Liver (tissue), 9 donors: ENCODE measurements around the gene FADS2. TPM values are rescaled to one million over a fixed set of nuclear protein-coding genes. Genes with fewer than 3 reads are reported as not detected.

Experiments used
- DNase-seq: peaks from one replicate; pipeline ENCODE4 v3.0.0-alpha.2; 2017; ENCODE audit warnings: low spot score
- H3K27ac ChIP-seq, 2 donors: one replicate each; pipeline ENCODE4 v1.7.0; 2013; ENCODE audit warnings: inconsistent platforms in 2 of 2, low read length in 2 of 2, control low read depth in 1 of 2, low read depth in 1 of 2, mild to moderate bottlenecking in 1 of 2
- H3K27me3 ChIP-seq, 4 donors: one replicate each; pipeline versions ENCODE4 v1.6.1 to v1.7.0; 2013; ENCODE audit warnings: low read length in 3 of 4, inconsistent platforms in 1 of 4, mild to moderate bottlenecking in 1 of 4, moderate library complexity in 1 of 4; ENCODE audit not compliant: control insufficient read depth in 4 of 4, insufficient read depth in 4 of 4
- H3K36me3 ChIP-seq, 4 donors: one replicate each; pipeline versions ENCODE4 v1.6.1 to v1.7.0; 2013; ENCODE audit warnings: low read length in 3 of 4, mild to moderate bottlenecking in 3 of 4, low read depth in 1 of 4, moderate library complexity in 1 of 4; ENCODE audit not compliant: control insufficient read depth in 4 of 4, insufficient read depth in 3 of 4
- H3K4me1 ChIP-seq, 4 donors: one replicate each; pipeline versions ENCODE4 v1.6.1 to v1.7.0; 2013; ENCODE audit warnings: low read length in 3 of 4, mild to moderate bottlenecking in 3 of 4, moderate library complexity in 1 of 4; ENCODE audit not compliant: control insufficient read depth in 4 of 4, insufficient read depth in 4 of 4
- H3K4me3 ChIP-seq, 3 donors: one replicate each; pipeline versions ENCODE4 v1.6.1 to v1.7.0; 2013; ENCODE audit warnings: low read length in 3 of 3, control low read depth in 1 of 3, low read depth in 1 of 3, mild to moderate bottlenecking in 1 of 3
- H3K9ac ChIP-seq, 2 donors: one replicate each; pipeline ENCODE4 v1.7.0; 2013; ENCODE audit warnings: low read length in 2 of 2, mild to moderate bottlenecking in 2 of 2, moderate library complexity in 2 of 2, control low read depth in 1 of 2, low read depth in 1 of 2
- H3K9me3 ChIP-seq, 4 donors: one replicate each; pipeline versions ENCODE4 v1.6.1 to v1.7.0; 2013; ENCODE audit warnings: low read length in 3 of 4; ENCODE audit not compliant: control insufficient read depth in 4 of 4
- JUND ChIP-seq, 2 donors: IDR thresholded peaks; 2 replicates each; pipeline ENCODE4 v1.6.1; 2016; ENCODE audit warnings: antibody characterized with exemption in 2 of 2
- RXRA ChIP-seq, 2 donors: IDR thresholded peaks; 2 replicates each; pipeline ENCODE4 v1.6.1; 2017 to 2018; ENCODE audit warnings: antibody characterized with exemption in 2 of 2, mild to moderate bottlenecking in 1 of 2
- SP1 ChIP-seq: IDR thresholded peaks from 2 replicates; pipeline ENCODE4 v1.6.1; 2018; ENCODE audit warnings: antibody characterized with exemption, mild to moderate bottlenecking
- YY1 ChIP-seq: IDR thresholded peaks from 2 replicates; pipeline ENCODE4 v1.6.1; 2016; ENCODE audit warnings: antibody characterized with exemption, mild to moderate bottlenecking
- WGBS: extraction: QIAGEN DNeasy Blood & Tissue Kit; methylation state at CpG from one replicate; pipeline ENCODE4 v1.1.7; 2013; 5-methylcytosine and 5-hydroxymethylcytosine counted together
- polyA plus RNA-seq, 2 donors: library from polyadenylated mRNA; stranded (reverse) in 1 of 2; unstranded in 1 of 2; fragments of 200-250 nt in 1 of 2; fragments of >200 nt in 1 of 2; fragmentation: Nextera tagmentation in 1 of 2; extraction: Ambion mirVana in 1 of 2; gene quantifications; one replicate each; pipeline versions ENCODE4 v1.2.1 to v1.2.3, GENCODE V29; 2013 to 2015
- total RNA-seq, 2 donors: library from RNA; depleted of rRNA; stranded (reverse); fragments of >200 nt; gene quantifications; one replicate each; pipeline ENCODE4 v1.2.3, GENCODE V29; 2014
- TF ChIP-seq, protein P1 (sequence below): IDR thresholded peaks from 2 replicates; pipeline ENCODE4 v1.6.1; 2016; ENCODE audit warnings: antibody characterized with exemption
- TF ChIP-seq, protein P2 (sequence below): fragments of 150-350 bp; IDR thresholded peaks from 2 replicates; pipeline ENCODE4 v1.5.1; 2017; ENCODE audit warnings: improper control_type of control experiment, low read depth, low read length; ENCODE audit not compliant: missing input control
- TF ChIP-seq, protein P3 (sequence below): IDR thresholded peaks from 2 replicates; pipeline ENCODE4 v1.6.1; 2016; ENCODE audit warnings: antibody characterized with exemption
- TF ChIP-seq, protein P4 (sequence below): IDR thresholded peaks from 2 replicates; pipeline ENCODE4 v1.6.1; 2016; ENCODE audit warnings: antibody characterized with exemption
- TF ChIP-seq, protein P5 (sequence below): IDR thresholded peaks from 2 replicates; pipeline ENCODE4 v1.6.1; 2016; ENCODE audit warnings: antibody characterized with exemption, mild to moderate bottlenecking
- donor health status: healthy.
- donor health status: healthy.
- donor health status: healthy.
- donor health status: healthy.
- donor health status: healthy.

FADS2 gene
- total and polyA plus RNA-seq, 4 donors = 2.8 to 281 (median 84.9) TPM

DNA sequence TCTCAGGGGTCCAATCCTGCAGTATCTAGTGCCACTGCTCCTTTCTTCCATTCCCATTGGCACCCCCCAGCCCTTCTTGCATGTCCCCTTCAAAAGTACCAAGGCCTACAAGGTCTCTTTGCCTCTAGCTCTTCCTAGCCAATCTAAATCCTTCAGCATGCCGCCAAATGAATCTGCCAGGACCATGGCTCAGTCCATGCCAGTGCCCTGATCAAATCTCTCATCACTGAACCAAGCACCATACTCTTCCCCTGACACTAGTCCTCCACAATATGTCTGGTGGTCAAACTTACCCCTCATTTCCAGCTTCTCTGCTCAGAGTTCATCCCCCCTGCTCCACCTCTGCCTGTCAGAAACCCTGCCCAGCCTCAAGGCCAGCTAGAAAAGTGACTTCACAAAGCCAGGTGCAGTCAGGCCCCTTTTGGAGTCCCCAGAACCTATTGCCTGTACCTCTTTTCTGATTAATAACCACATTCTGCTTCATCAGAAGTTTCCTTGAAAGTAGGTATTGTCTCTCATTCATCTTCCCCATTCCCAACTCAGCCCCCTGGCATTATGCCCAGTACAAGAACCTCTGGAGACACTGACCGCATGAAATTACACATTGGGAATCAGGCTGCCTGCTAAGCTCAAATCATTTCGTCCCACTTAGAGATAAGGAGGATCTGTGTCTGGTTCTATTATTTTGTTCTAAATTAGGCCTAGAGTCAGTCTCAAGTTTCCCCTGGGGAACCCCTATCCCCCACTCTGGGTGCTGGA lies 24.0 kb upstream of the FADS2 start:
- WGBS = 86% methylated on average over 3 of the region's 3 CpGs
- Histone ChIP-seq H3K27ac (no peak overlapping the region), H3K36me3 (peaks cover 3 to 58% (median 23%) of the 10 kb centered on the region in 4 donors)

DNA sequence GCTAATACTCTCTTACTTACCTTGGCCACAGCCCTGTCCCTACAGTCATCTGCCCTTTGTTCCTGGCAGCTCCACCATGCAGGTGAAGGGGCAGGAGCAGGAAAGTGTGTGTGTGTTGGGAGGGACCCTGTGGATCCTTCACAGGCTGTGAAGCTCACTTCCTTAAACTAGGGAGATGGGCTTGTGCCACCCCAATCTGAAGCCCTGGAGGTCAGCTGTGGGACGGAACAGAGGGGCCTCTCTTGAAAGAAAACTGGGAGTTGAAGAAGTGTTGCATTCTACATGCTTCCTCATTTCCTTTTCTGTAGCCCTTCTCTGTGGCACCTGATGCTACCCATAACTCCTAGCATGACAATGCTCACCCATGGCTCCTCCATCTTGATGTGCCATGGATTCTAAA lies 23.0 kb upstream of the FADS2 start:
- 94% methylated on average over 1 of the region's 1 CpG for WGBS
- H3K36me3 ChIP-seq = peaks cover 4 to 67% (median 29%) of the 10 kb centered on the region in 4 donors

More for the DNA sequence above, 24.0 kb upstream of the FADS2 start:
- Histone ChIP-seq H3K9ac (no peak overlapping the region), H3K27me3 (no peaks in the 10 kb centered on the region), H3K9me3 (no peaks in the 10 kb centered on the region), H3K4me1 (no peaks in the 10 kb centered on the region), H3K4me3 (no peak overlapping the region)
- TF ChIP-seq, protein P1, sequence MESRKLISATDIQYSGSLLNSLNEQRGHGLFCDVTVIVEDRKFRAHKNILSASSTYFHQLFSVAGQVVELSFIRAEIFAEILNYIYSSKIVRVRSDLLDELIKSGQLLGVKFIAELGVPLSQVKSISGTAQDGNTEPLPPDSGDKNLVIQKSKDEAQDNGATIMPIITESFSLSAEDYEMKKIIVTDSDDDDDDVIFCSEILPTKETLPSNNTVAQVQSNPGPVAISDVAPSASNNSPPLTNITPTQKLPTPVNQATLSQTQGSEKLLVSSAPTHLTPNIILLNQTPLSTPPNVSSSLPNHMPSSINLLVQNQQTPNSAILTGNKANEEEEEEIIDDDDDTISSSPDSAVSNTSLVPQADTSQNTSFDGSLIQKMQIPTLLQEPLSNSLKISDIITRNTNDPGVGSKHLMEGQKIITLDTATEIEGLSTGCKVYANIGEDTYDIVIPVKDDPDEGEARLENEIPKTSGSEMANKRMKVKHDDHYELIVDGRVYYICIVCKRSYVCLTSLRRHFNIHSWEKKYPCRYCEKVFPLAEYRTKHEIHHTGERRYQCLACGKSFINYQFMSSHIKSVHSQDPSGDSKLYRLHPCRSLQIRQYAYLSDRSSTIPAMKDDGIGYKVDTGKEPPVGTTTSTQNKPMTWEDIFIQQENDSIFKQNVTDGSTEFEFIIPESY = no peak
- TF ChIP-seq, protein P2, sequence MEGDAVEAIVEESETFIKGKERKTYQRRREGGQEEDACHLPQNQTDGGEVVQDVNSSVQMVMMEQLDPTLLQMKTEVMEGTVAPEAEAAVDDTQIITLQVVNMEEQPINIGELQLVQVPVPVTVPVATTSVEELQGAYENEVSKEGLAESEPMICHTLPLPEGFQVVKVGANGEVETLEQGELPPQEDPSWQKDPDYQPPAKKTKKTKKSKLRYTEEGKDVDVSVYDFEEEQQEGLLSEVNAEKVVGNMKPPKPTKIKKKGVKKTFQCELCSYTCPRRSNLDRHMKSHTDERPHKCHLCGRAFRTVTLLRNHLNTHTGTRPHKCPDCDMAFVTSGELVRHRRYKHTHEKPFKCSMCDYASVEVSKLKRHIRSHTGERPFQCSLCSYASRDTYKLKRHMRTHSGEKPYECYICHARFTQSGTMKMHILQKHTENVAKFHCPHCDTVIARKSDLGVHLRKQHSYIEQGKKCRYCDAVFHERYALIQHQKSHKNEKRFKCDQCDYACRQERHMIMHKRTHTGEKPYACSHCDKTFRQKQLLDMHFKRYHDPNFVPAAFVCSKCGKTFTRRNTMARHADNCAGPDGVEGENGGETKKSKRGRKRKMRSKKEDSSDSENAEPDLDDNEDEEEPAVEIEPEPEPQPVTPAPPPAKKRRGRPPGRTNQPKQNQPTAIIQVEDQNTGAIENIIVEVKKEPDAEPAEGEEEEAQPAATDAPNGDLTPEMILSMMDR = no peak
- no peak for TF ChIP-seq SP1
- TF ChIP-seq, protein P3, sequence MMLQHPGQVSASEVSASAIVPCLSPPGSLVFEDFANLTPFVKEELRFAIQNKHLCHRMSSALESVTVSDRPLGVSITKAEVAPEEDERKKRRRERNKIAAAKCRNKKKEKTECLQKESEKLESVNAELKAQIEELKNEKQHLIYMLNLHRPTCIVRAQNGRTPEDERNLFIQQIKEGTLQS = no peak
- TF ChIP-seq RXRA (IDR thresholded peaks at IDR 0.05) = no peak
- DNase-seq = no peak

More for the DNA sequence above, 23.0 kb upstream of the FADS2 start:
- no peak for DNase-seq
- H3K27me3 ChIP-seq = no peaks in the 10 kb centered on the region
- H3K9ac ChIP-seq = no peak overlapping the region
- TF ChIP-seq JUND (IDR thresholded peaks at IDR 0.05) = no peak
- TF ChIP-seq, protein P3 = no peak
- TF ChIP-seq, protein P1 = no peak
- no peak for TF ChIP-seq RXRA (IDR thresholded peaks at IDR 0.05)
- TF ChIP-seq, protein P4, sequence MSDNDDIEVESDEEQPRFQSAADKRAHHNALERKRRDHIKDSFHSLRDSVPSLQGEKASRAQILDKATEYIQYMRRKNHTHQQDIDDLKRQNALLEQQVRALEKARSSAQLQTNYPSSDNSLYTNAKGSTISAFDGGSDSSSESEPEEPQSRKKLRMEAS = no peak
- TF ChIP-seq, protein P5, sequence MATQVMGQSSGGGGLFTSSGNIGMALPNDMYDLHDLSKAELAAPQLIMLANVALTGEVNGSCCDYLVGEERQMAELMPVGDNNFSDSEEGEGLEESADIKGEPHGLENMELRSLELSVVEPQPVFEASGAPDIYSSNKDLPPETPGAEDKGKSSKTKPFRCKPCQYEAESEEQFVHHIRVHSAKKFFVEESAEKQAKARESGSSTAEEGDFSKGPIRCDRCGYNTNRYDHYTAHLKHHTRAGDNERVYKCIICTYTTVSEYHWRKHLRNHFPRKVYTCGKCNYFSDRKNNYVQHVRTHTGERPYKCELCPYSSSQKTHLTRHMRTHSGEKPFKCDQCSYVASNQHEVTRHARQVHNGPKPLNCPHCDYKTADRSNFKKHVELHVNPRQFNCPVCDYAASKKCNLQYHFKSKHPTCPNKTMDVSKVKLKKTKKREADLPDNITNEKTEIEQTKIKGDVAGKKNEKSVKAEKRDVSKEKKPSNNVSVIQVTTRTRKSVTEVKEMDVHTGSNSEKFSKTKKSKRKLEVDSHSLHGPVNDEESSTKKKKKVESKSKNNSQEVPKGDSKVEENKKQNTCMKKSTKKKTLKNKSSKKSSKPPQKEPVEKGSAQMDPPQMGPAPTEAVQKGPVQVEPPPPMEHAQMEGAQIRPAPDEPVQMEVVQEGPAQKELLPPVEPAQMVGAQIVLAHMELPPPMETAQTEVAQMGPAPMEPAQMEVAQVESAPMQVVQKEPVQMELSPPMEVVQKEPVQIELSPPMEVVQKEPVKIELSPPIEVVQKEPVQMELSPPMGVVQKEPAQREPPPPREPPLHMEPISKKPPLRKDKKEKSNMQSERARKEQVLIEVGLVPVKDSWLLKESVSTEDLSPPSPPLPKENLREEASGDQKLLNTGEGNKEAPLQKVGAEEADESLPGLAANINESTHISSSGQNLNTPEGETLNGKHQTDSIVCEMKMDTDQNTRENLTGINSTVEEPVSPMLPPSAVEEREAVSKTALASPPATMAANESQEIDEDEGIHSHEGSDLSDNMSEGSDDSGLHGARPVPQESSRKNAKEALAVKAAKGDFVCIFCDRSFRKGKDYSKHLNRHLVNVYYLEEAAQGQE = no peak
- TF ChIP-seq YY1 = no peak
- H3K4me3 ChIP-seq = no peak overlapping the region
- H3K27ac ChIP-seq = no peak overlapping the region
- H3K9me3 ChIP-seq = no peaks in the 10 kb centered on the region
- no peaks in the 10 kb centered on the region for H3K4me1 ChIP-seq
